HG03108 (cell line): ENCODE measurements around the gene CHTOP.
"Not testable (repeated sequence)": the region's sequence is repeated elsewhere in the genome, so short reads cannot be mapped to it uniquely, and the experiment has no call there.

Source experiments
- ATAC-seq: cut with Tn5 transposase; IDR thresholded peaks from one replicate; pipeline ENCODE4 v1.9.1; 2021; ENCODE audit warnings: moderate library complexity; ENCODE audit not compliant: unreplicated experiment

The CHTOP gene

GRCh38 chr1:153633754-153634665 lies at the start of gene CHTOP:
Gene CHTOP, plus strand, starts transcription at chr1:153634066. Its CDS starts 2,523 bp downstream, at chr1:153636589.
- ATAC-seq, result peak; percentile 95

- no peak for ATAC-seq
Measured at GRCh38 chr1:153585006-153585405, 48.9 kb upstream of the CHTOP start.

- no peak for ATAC-seq
Measured at GRCh38 chr1:153586347-153586746, 47.5 kb upstream of the CHTOP start.

GRCh38 chr1:153587314-153587713 lies 46.6 kb upstream of the CHTOP start:
- no peak for ATAC-seq

GRCh38 chr1:153588033-153588432 lies 45.8 kb upstream of the CHTOP start:
- ATAC-seq, result not testable (repeated sequence)

GRCh38 chr1:153588482-153588881 lies 45.4 kb upstream of the CHTOP start:
- no peak for ATAC-seq

- ATAC-seq, result no peak
Measured at GRCh38 chr1:153592748-153593147, 41.1 kb upstream of the CHTOP start.

- no peak for ATAC-seq
Measured at GRCh38 chr1:153597206-153597605, 36.7 kb upstream of the CHTOP start.

GRCh38 chr1:153598309-153599172 lies 35.3 kb upstream of the CHTOP start:
- peak; percentile 98 for ATAC-seq

GRCh38 chr1:153599847-153600246 lies 34.0 kb upstream of the CHTOP start:
- ATAC-seq, result no peak

- ATAC-seq, result no peak
Measured at GRCh38 chr1:153602749-153603148, 31.1 kb upstream of the CHTOP start.

- ATAC-seq, result no peak
Measured at GRCh38 chr1:153606194-153606593, 27.7 kb upstream of the CHTOP start.

GRCh38 chr1:153607381-153607780 lies 26.5 kb upstream of the CHTOP start:
- no peak for ATAC-seq

GRCh38 chr1:153608089-153608682 lies 25.7 kb upstream of the CHTOP start:
- no peak for ATAC-seq

- ATAC-seq, result no peak
Measured at GRCh38 chr1:153608742-153609584, 24.9 kb upstream of the CHTOP start.

GRCh38 chr1:153609585-153609907 lies 24.3 kb upstream of the CHTOP start:
- no peak for ATAC-seq

- no peak for ATAC-seq
Measured at GRCh38 chr1:153610334-153610733, 23.5 kb upstream of the CHTOP start.

GRCh38 chr1:153610811-153611301 lies 23.0 kb upstream of the CHTOP start:
- no peak for ATAC-seq

- ATAC-seq, result no peak
Measured at GRCh38 chr1:153611356-153611755, 22.5 kb upstream of the CHTOP start.

GRCh38 chr1:153612111-153612754 lies 21.6 kb upstream of the CHTOP start:
- ATAC-seq, result no peak
